B cell (primary cell): ENCODE results near the gene THRAP3. TPM values are rescaled to one million over a fixed set of nuclear protein-coding genes. Genes with fewer than 3 reads are reported as not detected.

ENCODE experiments used
- ATAC-seq: fragments of 200-7000 bp; cut with Tn5 transposase; one replicate; pipeline ENCODE4 v1.10.0; 2021; ENCODE audit warnings: low read depth, mild to moderate bottlenecking, moderate number of reproducible peaks, moderate library complexity
- CTCF ChIA-PET: fragments of 350-600 bp; sonication (Branson Sonifier 250); formaldehyde crosslinking; loops from one replicate; lab custom pipeline; 2021; ENCODE audit warnings: antibody characterized with exemption, inconsistent platforms; lab: Charles Lee
- POLR2A ChIA-PET: fragments of 350-600 bp; sonication (Branson Sonifier 250); formaldehyde crosslinking; loops from one replicate; lab custom pipeline; 2021; ENCODE audit warnings: antibody characterized with exemption; lab: Charles Lee
- DNase-seq: peaks from one replicate; pipeline ENCODE4 v3.0.0; 2013
- H2AFZ ChIP-seq: 2 replicates; pipeline ENCODE4 v1.6.1; 2012; ENCODE audit warnings: mild to moderate bottlenecking, low read depth, low read length; ENCODE audit not compliant: insufficient read depth, poor library complexity, severe bottlenecking
- H3K27ac ChIP-seq, 2 donors: 1 replicate in 1 of 2; 2 replicates in 1 of 2; pipeline ENCODE4 v1.5.1; 2012 to 2013; ENCODE audit warnings: low read length in 2 of 2, mild to moderate bottlenecking in 2 of 2, moderate library complexity in 1 of 2
- H3K27me3 ChIP-seq, 4 experiments: fragments of 200-600 bp in 1 of 4; sonication (generic) in 1 of 4; replicated peaks in 1 of 4; 1 replicate in 2 of 4; 2 replicates in 2 of 4; pipeline versions ENCODE4 v1.6.1 to v1.7.0; 2013 to 2016; ENCODE audit warnings: low read length in 3 of 4, mild to moderate bottlenecking in 2 of 4, mixed read lengths in 1 of 4, moderate library complexity in 1 of 4; ENCODE audit not compliant: insufficient read depth in 4 of 4, control insufficient read depth in 3 of 4; ENCODE audit errors: control extremely low read depth in 1 of 4
- H3K36me3 ChIP-seq, 2 experiments: replicated peaks in 1 of 2; 1 replicate in 1 of 2; 2 replicates in 1 of 2; pipeline versions ENCODE4 v1.6.1 to v1.7.1; 2013; ENCODE audit warnings: low read length in 1 of 2; ENCODE audit not compliant: insufficient read depth in 2 of 2, control insufficient read depth in 1 of 2; ENCODE audit errors: control extremely low read depth in 1 of 2, extremely low read depth in 1 of 2
- H3K4me1 ChIP-seq, 2 donors: fragments of 200-600 bp in 1 of 2; sonication (generic) in 1 of 2; 1 replicate in 1 of 2; 2 replicates in 1 of 2; pipeline versions ENCODE4 v1.5.1 to v1.6.1; 2013 to 2017; ENCODE audit warnings: low read length in 2 of 2; ENCODE audit not compliant: control insufficient read depth in 2 of 2, insufficient read depth in 2 of 2
- H3K4me2 ChIP-seq: replicated peaks from 2 replicates; pipeline ENCODE3; 2012; ENCODE audit warnings: mild to moderate bottlenecking, low read depth, low read length; ENCODE audit not compliant: poor library complexity, severe bottlenecking
- H3K4me3 ChIP-seq, 5 experiments: fragments of 200-600 bp in 1 of 5; sonication (generic) in 1 of 5; 1 replicate in 3 of 5; 2 replicates in 2 of 5; pipeline versions ENCODE4 v1.5.1 to v1.7.0; 2011 to 2016; ENCODE audit warnings: low read length in 4 of 5, mild to moderate bottlenecking in 4 of 5, low read depth in 2 of 5, control low read depth in 1 of 5, moderate library complexity in 1 of 5; ENCODE audit not compliant: insufficient read depth in 1 of 5; ENCODE audit errors: control extremely low read depth in 1 of 5, extremely low read depth in 1 of 5
- H3K79me2 ChIP-seq: fragments of 200-600 bp; sonication (generic); one replicate; pipeline ENCODE4 v1.6.0; 2016; ENCODE audit warnings: low read length; ENCODE audit not compliant: control insufficient read depth, insufficient read depth
- H3K9ac ChIP-seq: fragments of 200-600 bp; sonication (generic); 2 replicates; pipeline ENCODE4 v1.6.1; 2017; ENCODE audit warnings: mild to moderate bottlenecking, low read length, moderate library complexity
- H3K9me3 ChIP-seq, 3 donors: one replicate each; pipeline versions ENCODE4 v1.6.1 to v1.7.1; 2013; ENCODE audit warnings: low read length in 2 of 3; ENCODE audit not compliant: control insufficient read depth in 2 of 3, insufficient read depth in 1 of 3; ENCODE audit errors: control extremely low read depth in 1 of 3
- H4K20me1 ChIP-seq: 2 replicates; pipeline ENCODE4 v1.6.0; 2012; ENCODE audit warnings: mild to moderate bottlenecking, low read length; ENCODE audit not compliant: insufficient read depth, control insufficient read depth, poor library complexity, severe bottlenecking
- H3K27ac Mint-ChIP-seq: one replicate; pipeline ENCODE4 v1.8.0; 2021; ENCODE audit warnings: mixed read lengths
- H3K27me3 Mint-ChIP-seq: one replicate; pipeline ENCODE4 v1.8.0; 2021; ENCODE audit warnings: mixed read lengths
- H3K4me1 Mint-ChIP-seq: one replicate; pipeline ENCODE4 v1.8.0; 2021; ENCODE audit warnings: mixed read lengths
- H3K4me3 Mint-ChIP-seq: one replicate; pipeline ENCODE4 v1.8.0; 2021; ENCODE audit warnings: mixed read lengths
- H3K9me3 Mint-ChIP-seq: one replicate; pipeline ENCODE4 v1.8.0; 2022; ENCODE audit warnings: mixed read lengths; ENCODE audit not compliant: insufficient read depth
- CTCF ChIP-seq: fragments of 200-600 bp; IDR thresholded peaks from one replicate; pipeline ENCODE4 v1.8.0; 2022; ENCODE audit warnings: antibody characterized with exemption, mild to moderate bottlenecking
- EZH2 ChIP-seq: IDR thresholded peaks from 2 replicates; pipeline ENCODE4 v1.6.1; 2012; ENCODE audit warnings: borderline replicate concordance, low read depth, mild to moderate bottlenecking, moderate library complexity, low read length; ENCODE audit not compliant: insufficient read depth, poor library complexity, severe bottlenecking
- WGBS: methylation state at CpG from one replicate; pipeline ENCODE4 v1.1.5; 2013; ENCODE audit warnings: missing lambda C conversion rate; ENCODE audit not compliant: insufficient coverage; 5-methylcytosine and 5-hydroxymethylcytosine counted together
- intact Hi-C: fragments of 100-400 bp; cut with micrococcal nuclease; formaldehyde crosslinking; loops from one replicate; pipeline ENCODE4 v1.10.0; 2022
- polyA plus RNA-seq: library from polyadenylated mRNA; depleted of rRNA; stranded (reverse); fragments of >200 nt; gene quantifications from 2 replicates; pipeline ENCODE4 v1.2.3, GENCODE V29; 2012
- total RNA-seq, 2 donors: library from RNA; stranded (reverse); fragments of 120-200 nt in 1 of 2; gene quantifications; 1 replicate in 1 of 2; 2 replicates in 1 of 2; pipeline versions ENCODE4 v1.2.3 to v1.2.4, GENCODE V29; 2013 to 2022

The THRAP3 gene
- total and polyA plus RNA-seq, 2 donors (not counting 1 experiment from before 2014, with no cell fraction given) = 64.1 to 153 TPM

GRCh38 chr1:36223381-36223995 is 755 bp upstream of the THRAP3 start:
- no peaks in the 10 kb centered on the region for H3K9me3 Mint-ChIP-seq
- H3K9me3 ChIP-seq = no peaks in the 10 kb centered on the region
- H3K27me3 Mint-ChIP-seq = no peaks in the 10 kb centered on the region
- H3K4me1 Mint-ChIP-seq = peaks cover 32% of the 10 kb centered on the region
- peak; percentile 4 for ATAC-seq
- H3K4me3 ChIP-seq = peak overlapping the region; percentile 77 to 98 (median 91)
- H3K36me3 ChIP-seq = peaks cover 0 to 22% of the 10 kb centered on the region in 2 experiments
- intact Hi-C loops = no loop called here
- H3K4me3 Mint-ChIP-seq = peak overlapping the region; percentile 98
- H3K27ac ChIP-seq = peak overlapping the region; percentile 95 to 100
- H3K9ac ChIP-seq = peak overlapping the region; percentile 100
- ChIA-PET POLR2A (interaction anchor here (0.5 to 3.3 kb wide), 13 partner anchors 11 to 1469 kb away, joined by 3 to 21 read pairs (median 4); partner anchors contain the start of genes ADPRS, CDCA8, MAP7D1 and TRAPPC3), CTCF (interaction anchor here (1.0 to 3.3 kb wide), 10 partner anchors 14 to 76 kb away, joined by 3 to 32 read pairs (median 4); partner anchors contain the start of gene TRAPPC3)
- H3K79me2 ChIP-seq = peaks cover 41% of the 10 kb centered on the region
- H3K4me2 ChIP-seq = peak overlapping the region; percentile 80
- H2AFZ ChIP-seq = peak overlapping the region; percentile 78
- peak overlapping the region; percentile 100 for H3K27ac Mint-ChIP-seq
- peaks cover 7% of the 10 kb centered on the region for H4K20me1 ChIP-seq
- TF ChIP-seq EZH2 (no peak), CTCF (no peak)
- 1% methylated on average over 7 of the region's 16 CpGs for WGBS
- peak; percentile 79 for DNase-seq
- H3K4me1 ChIP-seq = peaks cover 22 to 38% of the 10 kb centered on the region in 2 donors
- no peaks in the 10 kb centered on the region for H3K27me3 ChIP-seq
